Stromal cell of bone marrow (primary cell): ENCODE measurements around the gene NPHP4.
"Not testable (repeated sequence)": the region's sequence is repeated elsewhere in the genome, so short reads cannot be mapped to it uniquely, and the experiment has no call there.

Source experiments
- DNase-seq: peaks from one replicate; pipeline ENCODE4 v3.0.0-alpha.2; 2012; ENCODE audit warnings: low read depth

NPHP4 gene

GRCh38 chr1:5911871-5912271 is 80.4 kb downstream of the NPHP4 start:
- no peak for DNase-seq

GRCh38 chr1:5911157-5911556 is 81.1 kb downstream of the NPHP4 start:
- no peak for DNase-seq

- no peak for DNase-seq
Measured at GRCh38 chr1:5910666-5911065, 81.6 kb downstream of the NPHP4 start.

- no peak for DNase-seq
Measured at GRCh38 chr1:5910276-5910620, 82.0 kb downstream of the NPHP4 start.

- DNase-seq: no peak
Measured at GRCh38 chr1:5909576-5910275, 82.5 kb downstream of the NPHP4 start.

- no peak for DNase-seq
Measured at GRCh38 chr1:5908461-5909375, 83.5 kb downstream of the NPHP4 start.

- DNase-seq: no peak
Measured at GRCh38 chr1:5907966-5908365, 84.3 kb downstream of the NPHP4 start.

GRCh38 chr1:5907386-5907785 is 84.8 kb downstream of the NPHP4 start:
- DNase-seq: no peak

- no peak for DNase-seq
Measured at GRCh38 chr1:5906966-5907365, 85.3 kb downstream of the NPHP4 start.

- DNase-seq: no peak
Measured at GRCh38 chr1:5906116-5906515, 86.1 kb downstream of the NPHP4 start.

GRCh38 chr1:5905436-5905835 is 86.8 kb downstream of the NPHP4 start:
- DNase-seq: no peak

GRCh38 chr1:5904551-5904950 is 87.7 kb downstream of the NPHP4 start:
- DNase-seq: no peak

GRCh38 chr1:5903680-5904079 is 88.5 kb downstream of the NPHP4 start:
- no peak for DNase-seq

- no peak for DNase-seq
Measured at GRCh38 chr1:5903031-5903430, 89.2 kb downstream of the NPHP4 start.

- DNase-seq: no peak
Measured at GRCh38 chr1:5901841-5902240, 90.4 kb downstream of the NPHP4 start.

GRCh38 chr1:5901150-5901549 is 91.1 kb downstream of the NPHP4 start:
- no peak for DNase-seq

GRCh38 chr1:5898266-5898665 is 94.0 kb downstream of the NPHP4 start:
- no peak for DNase-seq

- DNase-seq: no peak
Measured at GRCh38 chr1:5896706-5897660, 95.2 kb downstream of the NPHP4 start.

GRCh38 chr1:5895446-5896406 is 96.5 kb downstream of the NPHP4 start:
- no peak for DNase-seq

- not testable (repeated sequence) for DNase-seq
Measured at GRCh38 chr1:5893699-5894278, 98.4 kb downstream of the NPHP4 start.

- DNase-seq: no peak
Measured at GRCh38 chr1:5892329-5892728, 99.9 kb downstream of the NPHP4 start.
